GM12875 (cell line): ENCODE results near the gene SAV1.
"Not testable (repeated sequence)": the region's sequence is repeated elsewhere in the genome, so short reads cannot be mapped to it uniquely, and the experiment has no call there.

Source experiments
- H3K4me3 ChIP-seq: one replicate; pipeline ENCODE4 v1.5.1; 2011; ENCODE audit warnings: low read depth, low read length, control low read depth
- CTCF ChIP-seq: IDR thresholded peaks from 2 replicates; pipeline ENCODE4 v1.5.1; 2011; ENCODE audit warnings: low read depth, mild to moderate bottlenecking, control low read depth, inconsistent platforms, low read length, moderate library complexity, borderline replicate concordance; ENCODE audit not compliant: insufficient read depth

SAV1 gene

GRCh38 chr14:50635141-50635540 is 33.0 kb downstream of the SAV1 start:
- no peak overlapping the region for H3K4me3 ChIP-seq
- TF ChIP-seq CTCF, result no peak

- no peak for TF ChIP-seq CTCF
- H3K4me3 ChIP-seq, result no peak overlapping the region
Observed at GRCh38 chr14:50633954-50634353, 34.2 kb downstream of the SAV1 start.

- no peak overlapping the region for H3K4me3 ChIP-seq
- TF ChIP-seq CTCF, result no peak
Observed at GRCh38 chr14:50631408-50631821, 36.7 kb downstream of the SAV1 start.

- not testable (repeated sequence) for H3K4me3 ChIP-seq
Observed at GRCh38 chr14:50624947-50625346, 43.2 kb downstream of the SAV1 start.

- no peak for TF ChIP-seq CTCF
- H3K4me3 ChIP-seq, result no peak overlapping the region
Observed at GRCh38 chr14:50624447-50624846, 43.7 kb downstream of the SAV1 start.

GRCh38 chr14:50622978-50623377 is 45.1 kb downstream of the SAV1 start:
- TF ChIP-seq CTCF, result no peak

GRCh38 chr14:50620341-50620740 is 47.8 kb downstream of the SAV1 start:
- no peak for TF ChIP-seq CTCF
- no peak overlapping the region for H3K4me3 ChIP-seq

More at GRCh38 chr14:50622978-50623377, 45.1 kb downstream of the SAV1 start:
- no peak overlapping the region for H3K4me3 ChIP-seq

- H3K4me3 ChIP-seq, result no peak overlapping the region
- peak; percentile 62 for TF ChIP-seq CTCF
Observed at GRCh38 chr14:50619569-50620141, 48.5 kb downstream of the SAV1 start.
